ENCODE results near the gene LRBA.
"Not testable (repeated sequence)": the region's sequence is repeated elsewhere in the genome, so short reads cannot be mapped to it uniquely, and the experiment has no call there.

LRBA gene

DNA sequence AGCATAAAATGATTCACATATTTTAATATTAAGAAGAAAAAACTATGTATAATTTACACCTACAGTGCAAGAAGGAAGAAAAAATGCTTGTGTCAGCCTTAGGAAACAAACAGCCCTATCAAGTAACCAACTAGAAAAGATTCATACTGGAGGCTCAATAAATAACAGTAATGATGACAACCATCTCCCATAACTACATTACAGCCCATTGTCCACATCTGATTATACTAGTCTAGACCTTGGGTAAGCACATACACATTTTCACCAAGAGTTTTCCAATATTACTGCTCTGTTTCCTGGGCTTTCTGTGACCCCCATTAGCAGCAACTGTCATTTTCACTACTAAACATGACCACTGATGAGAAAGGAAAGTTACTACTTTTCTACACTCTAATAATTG, 263.4 kb downstream of the LRBA start:
- DNase-seq (ENCODE audit: low read depth in 2 of 3, low spot score in 2 of 3) = no peak

DNA sequence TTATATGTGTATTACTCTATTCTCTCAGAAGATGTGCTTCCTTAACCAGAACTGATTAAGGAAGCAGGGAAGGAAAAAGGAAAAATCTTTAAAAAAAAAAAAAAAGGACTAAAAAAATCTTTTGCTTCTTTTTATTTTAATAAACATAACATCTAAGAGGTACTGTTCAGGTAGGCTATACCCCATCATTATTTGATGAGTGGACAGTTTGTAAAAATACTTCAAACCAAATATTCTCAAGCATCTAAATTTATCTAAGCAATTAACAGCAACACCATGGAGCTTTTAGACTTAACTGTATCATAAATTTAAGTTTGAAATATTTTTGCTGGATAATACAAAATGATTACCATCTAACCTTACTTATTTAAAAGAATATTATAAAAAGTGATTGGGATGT, 264.3 kb downstream of the LRBA start:
- DNase-seq (ENCODE audit: low read depth in 2 of 3, low spot score in 2 of 3) = no peak

DNA sequence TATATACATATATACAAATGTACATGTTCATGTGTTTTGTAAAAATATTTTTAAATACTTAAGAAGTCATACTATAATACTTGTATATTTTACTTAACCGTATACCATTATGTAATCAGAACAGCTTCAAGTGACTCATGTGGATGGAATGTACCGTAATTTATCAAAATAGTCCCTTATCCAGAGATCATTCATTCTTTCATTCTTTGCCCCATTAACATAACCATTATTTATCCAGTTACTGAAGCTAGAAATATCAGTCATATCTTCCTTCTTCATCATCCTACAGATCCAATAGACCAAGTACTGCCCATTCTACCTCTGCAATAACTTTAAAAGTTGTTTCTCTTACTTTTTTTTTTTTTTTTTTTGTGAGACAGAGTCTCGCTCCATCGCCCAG, 268.9 kb downstream of the LRBA start:
- no peak for DNase-seq (ENCODE audit: low read depth in 2 of 3, low spot score in 2 of 3)

DNA sequence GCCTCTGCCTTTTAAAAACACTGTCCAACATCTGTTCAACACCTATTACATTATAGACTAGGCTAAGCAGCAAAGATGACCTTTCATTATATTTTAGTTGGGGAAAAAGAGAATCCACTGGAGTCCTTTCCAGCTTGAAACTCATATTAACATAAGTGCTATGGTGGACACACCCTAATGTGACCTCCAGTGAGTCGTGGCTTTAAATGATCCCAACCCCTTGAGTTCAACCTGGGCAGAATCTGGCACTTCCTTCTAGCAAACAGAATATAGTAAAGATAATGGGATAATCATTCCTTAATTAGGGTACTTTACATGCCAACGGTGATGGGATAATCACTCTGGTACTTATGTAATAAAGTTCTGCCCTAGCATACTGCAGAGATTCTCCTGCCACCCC, 270.5 kb downstream of the LRBA start:
- DNase-seq (ENCODE audit: low read depth in 2 of 3, low spot score in 2 of 3) = no peak

GRCh38 chr4:150743564-150744342, 271.3 kb downstream of the LRBA start:
- DNase-seq (ENCODE audit: low read depth in 2 of 3, low spot score in 2 of 3) = no peak

DNA sequence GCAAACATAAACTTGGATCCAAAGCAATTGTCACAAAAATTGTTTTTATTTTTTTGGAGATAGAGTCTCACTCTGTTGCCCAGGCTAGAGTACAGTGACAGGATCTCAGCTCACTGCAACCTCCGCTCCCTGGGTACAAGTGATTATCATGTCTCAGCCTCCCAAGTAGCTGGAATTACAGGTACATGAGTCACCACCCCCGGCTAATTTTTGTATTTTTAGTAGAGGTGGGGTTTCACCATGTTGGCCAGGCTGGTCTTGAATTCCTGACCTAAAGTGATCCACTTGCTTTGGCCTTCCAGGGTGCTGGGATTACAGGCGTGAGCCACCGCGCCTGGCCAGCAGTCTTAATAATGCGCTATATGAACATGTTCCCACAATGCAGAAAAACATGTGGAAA, 272.2 kb downstream of the LRBA start:
- not testable (repeated sequence) for DNase-seq (ENCODE audit: low read depth in 2 of 3, low spot score in 2 of 3)

DNA sequence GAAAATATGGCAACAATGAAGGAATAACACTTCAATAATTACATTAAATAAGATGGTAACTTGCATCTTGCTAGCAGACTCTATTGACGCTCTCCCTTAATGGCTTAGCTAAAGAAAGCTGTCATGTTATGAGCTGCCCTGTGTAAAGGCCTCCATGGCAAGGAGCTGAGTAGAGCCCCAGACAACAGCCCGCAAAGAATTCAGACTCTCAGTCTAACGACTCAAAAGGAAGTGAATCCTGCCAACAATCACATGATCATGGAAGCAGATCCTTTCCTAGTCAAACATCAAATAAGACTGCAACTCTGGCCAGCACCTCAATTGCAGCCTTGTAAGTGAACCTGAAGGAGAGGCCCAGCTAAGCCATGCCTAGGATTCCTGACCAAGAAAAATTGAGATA, 275.5 kb downstream of the LRBA start:
- no peak for DNase-seq (ENCODE audit: low read depth in 2 of 3, low spot score in 2 of 3)

DNA sequence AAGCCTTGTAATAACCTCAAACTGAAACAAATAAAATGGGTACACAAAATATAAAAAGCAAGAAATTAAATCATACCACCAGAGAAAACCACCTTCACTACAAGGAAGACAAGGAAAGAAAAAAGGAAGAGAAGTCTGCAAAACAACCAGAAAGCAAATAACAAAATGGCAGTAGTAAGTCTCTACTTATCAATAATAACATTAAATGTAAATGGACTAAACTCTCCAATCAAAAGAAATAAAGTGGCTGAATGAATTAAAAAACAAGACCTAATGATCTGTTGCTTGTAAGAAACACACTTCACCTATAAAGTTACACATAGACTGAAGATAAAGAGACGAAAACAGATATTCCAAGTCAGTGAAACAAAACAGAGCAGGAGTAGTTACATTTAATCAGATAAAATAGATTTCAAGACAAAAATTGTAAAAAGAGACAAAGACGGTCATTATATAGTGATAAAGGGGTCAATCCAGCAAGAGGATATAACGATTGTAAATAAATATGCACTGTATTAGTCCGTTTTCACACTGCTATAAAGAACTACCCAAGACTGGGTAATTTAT, 289.0 kb downstream of the LRBA start:
- no peak for DNase-seq (ENCODE audit: low read depth in 2 of 3, low spot score in 2 of 3)

GRCh38 chr4:150723727-150724411, 291.2 kb downstream of the LRBA start:
- DNase-seq (ENCODE audit: low read depth in 2 of 3, low spot score in 2 of 3) = no peak

DNA sequence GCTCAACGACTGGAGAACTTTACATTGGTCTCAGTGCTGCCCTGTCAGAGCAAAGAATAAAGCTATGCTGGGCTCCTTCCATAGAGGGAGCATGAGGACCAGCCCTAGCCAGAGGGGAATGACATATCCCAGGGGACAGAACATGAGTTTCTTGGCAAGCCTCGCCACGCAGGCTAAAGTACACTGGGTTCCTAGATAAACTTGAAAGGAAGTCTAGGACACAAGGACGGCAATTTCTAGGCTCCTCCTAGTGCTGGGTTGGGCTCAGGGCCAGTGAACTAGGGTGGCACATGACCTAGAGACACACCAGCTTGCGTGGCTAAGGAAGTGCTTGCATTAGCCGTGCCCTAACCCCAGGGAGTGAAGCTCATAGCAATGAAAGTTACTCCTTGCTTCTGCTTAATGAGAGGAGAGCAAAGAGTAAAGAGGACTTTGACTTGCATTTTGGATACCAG, 292.1 kb downstream of the LRBA start:
- DNase-seq (ENCODE audit: low read depth in 2 of 3, low spot score in 2 of 3) = no peak

GRCh38 chr4:150720973-150721518, 294.0 kb downstream of the LRBA start:
- no peak for DNase-seq (ENCODE audit: low read depth in 2 of 3, low spot score in 2 of 3)

GRCh38 chr4:150717952-150718351, 297.1 kb downstream of the LRBA start:
- no peak for DNase-seq (ENCODE audit: low read depth in 2 of 3, low spot score in 2 of 3)

GRCh38 chr4:150714462-150715438, 300.3 kb downstream of the LRBA start:
- DNase-seq (ENCODE audit: low read depth in 2 of 3, low spot score in 2 of 3) = no peak

- no peak for DNase-seq (ENCODE audit: low read depth in 2 of 3, low spot score in 2 of 3)
Observed at GRCh38 chr4:150713251-150713650, 301.8 kb downstream of the LRBA start.

GRCh38 chr4:150710770-150711375, 304.2 kb downstream of the LRBA start:
- DNase-seq (ENCODE audit: low read depth in 2 of 3, low spot score in 2 of 3) = no peak

GRCh38 chr4:150708004-150708403, 307.1 kb downstream of the LRBA start:
- DNase-seq (ENCODE audit: low read depth in 2 of 3, low spot score in 2 of 3) = no peak

DNA sequence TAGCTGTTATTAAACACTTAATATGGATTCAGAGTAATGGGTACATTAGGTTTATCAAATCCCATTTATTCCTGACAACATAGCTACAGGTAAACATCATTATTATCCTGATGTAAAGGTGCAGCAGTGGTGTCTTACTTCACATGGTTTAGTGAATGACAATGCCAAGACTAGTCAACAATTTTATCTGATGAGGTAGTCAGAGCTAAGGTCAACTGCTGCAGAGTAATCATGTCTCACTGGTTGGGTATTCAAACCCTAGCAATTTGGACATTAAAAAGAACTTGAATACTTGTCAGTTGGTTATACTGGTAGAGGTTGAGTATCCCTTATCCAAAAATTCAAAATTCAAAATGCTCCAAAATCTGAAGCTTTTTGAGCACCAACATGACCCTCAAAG, 315.5 kb downstream of the LRBA start:
- no peak for DNase-seq (ENCODE audit: low read depth in 2 of 3, low spot score in 2 of 3)

DNA sequence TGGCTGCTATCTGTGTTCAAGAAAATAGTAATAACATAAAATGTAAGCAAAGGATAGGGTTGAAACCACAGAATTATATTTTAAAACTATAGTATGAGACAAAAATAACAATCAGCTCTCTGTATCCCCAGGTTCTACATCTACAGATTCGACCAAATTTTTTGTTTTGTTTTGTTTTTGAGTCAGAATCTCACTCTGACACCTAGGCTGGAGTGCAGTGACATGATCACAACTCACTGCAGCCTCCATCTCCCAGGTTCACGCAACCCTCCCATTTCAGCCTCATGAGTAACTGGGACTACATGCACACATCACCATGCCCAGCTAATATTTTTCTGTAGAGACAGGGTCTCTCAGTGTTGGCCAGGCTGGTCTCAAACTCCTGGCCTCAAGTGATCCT, 319.9 kb downstream of the LRBA start:
- DNase-seq (ENCODE audit: low read depth in 2 of 3, low spot score in 2 of 3) = no peak

DNA sequence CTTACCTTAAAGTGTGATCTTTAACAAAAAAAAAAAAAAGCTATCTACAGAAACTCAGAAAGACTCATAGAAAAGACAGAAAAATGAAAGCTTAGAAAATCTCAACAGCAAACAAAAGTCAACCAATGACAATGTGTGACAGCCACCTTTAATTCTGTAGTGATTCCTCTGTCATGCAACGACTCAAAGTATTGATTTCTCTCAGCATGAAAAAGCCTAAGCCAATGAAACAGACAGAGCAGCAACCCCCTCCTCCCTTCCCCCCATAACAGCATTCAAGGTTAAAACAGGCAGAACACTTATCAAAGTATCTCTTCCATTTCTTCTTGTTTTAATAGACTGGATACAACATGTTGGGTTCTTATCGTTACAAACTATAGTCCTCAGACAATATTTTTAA, 320.6 kb downstream of the LRBA start:
- DNase-seq (ENCODE audit: low read depth in 2 of 3, low spot score in 2 of 3) = no peak

DNA sequence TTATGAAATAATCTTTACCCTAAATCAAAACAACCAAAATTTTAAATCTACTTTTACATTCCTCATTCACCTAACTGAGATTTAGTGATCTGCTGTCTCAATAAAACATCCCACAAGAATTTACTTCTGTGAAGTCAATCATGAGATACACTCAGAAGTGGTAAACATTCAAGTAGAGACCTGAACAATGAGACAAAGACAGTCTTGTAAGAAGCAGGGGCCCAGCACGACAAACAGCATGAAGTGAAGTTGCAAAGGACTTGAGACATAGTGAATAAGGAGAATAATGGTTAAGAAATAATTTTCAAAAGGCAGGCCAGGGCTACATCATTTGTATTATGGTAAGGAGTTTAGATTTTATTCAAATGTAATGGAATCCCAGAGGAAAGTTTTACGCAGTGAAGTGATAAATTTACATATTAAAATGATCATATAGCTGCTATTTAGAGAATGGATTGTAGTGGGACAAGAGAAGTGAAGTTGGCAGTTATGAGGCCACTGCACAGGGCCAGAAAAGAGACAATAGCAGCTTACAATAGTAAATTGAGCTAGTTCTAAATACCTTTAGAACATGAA, 331.2 kb downstream of the LRBA start:
- DNase-seq (ENCODE audit: low read depth in 2 of 3, low spot score in 2 of 3) = no peak

Measured in activated CD8-positive, alpha-beta memory T cell treated with anti-CD3 and anti-CD28 coated beads for 48 hours (primary cell).